ENCODE measurements around the gene ALDH3B1. TPM values are rescaled to one million over a fixed set of nuclear protein-coding genes. Genes with fewer than 3 reads are reported as not detected.

Gene ALDH3B1
- total and polyA plus RNA-seq, 10 of the 15 experiments (the other 5 are each of a cell fraction or from before 2014, with no cell fraction given): 0.03 to 0.37 (median 0.17) TPM; not detected in 3

GRCh38 chr11:68016161-68016903 lies 6.2 kb downstream of the ALDH3B1 start:
- no peak for DNase-seq (ENCODE audit: low read depth, low spot score)
- H3K9ac ChIP-seq (ENCODE audit: control insufficient read depth, insufficient read depth, low read length): no peak overlapping the region
- no peak overlapping the region for H2AFZ ChIP-seq (ENCODE audit: control insufficient read depth, low read depth, low read length)
- FAIRE-seq: no peak
- H3K27ac ChIP-seq (ENCODE audit: control insufficient read depth, insufficient read depth): no peak overlapping the region
- SMC1A ChIA-PET (ENCODE audit: uncharacterized antibody, unreplicated experiment): no interaction called here
- TF ChIP-seq MEF2B (IDR thresholded peaks at IDR 0.05; ENCODE audit: partially characterized antibody, poor library complexity, severe bottlenecking): peak; percentile 61
- TF ChIP-seq FOS (IDR thresholded peaks at IDR 0.05; ENCODE audit: borderline replicate concordance, extremely low read depth, insufficient read length): no peak
- TF ChIP-seq EED (IDR thresholded peaks at IDR 0.05; ENCODE audit: low read depth): no peak
- H3K79me2 ChIP-seq (ENCODE audit: control insufficient read depth, insufficient read depth, low read length): no peaks in the 10 kb centered on the region
- WGBS (ENCODE audit: insufficient coverage, insufficient replicate concordance, low lambda C conversion rate, missing lambda C conversion rate): 42% methylated on average over 13 of the region's 13 CpGs
- POLR2A ChIA-PET: no interaction called here
- RAD21 ChIA-PET (ENCODE audit: unreplicated experiment): no interaction called here
- BruUV-seq (replicated peaks): no TSS peak
- H3K4me1 ChIP-seq (ENCODE audit: control insufficient read depth, insufficient read depth, low read length): no peaks in the 10 kb centered on the region
- no peak overlapping the region for H3K4me2 ChIP-seq (ENCODE audit: control insufficient read depth, insufficient read depth)
- no peaks in the 10 kb centered on the region for H3K9me3 ChIP-seq (replicated peaks; ENCODE audit: control insufficient read depth, insufficient read depth, low read length)
- in situ Hi-C loops (cut with MboI) (no loop called here), intact Hi-C loops (cut with micrococcal nuclease; ENCODE audit: unreplicated experiment) (no loop called here)
- no peak for ATAC-seq
- CTCF ChIA-PET: interaction anchor here (2.6 kb wide), 1 partner anchor 193 kb away, joined by 6 read pairs; no protein-coding TSS in a partner anchor
- no peaks in the 10 kb centered on the region for H4K20me1 ChIP-seq (ENCODE audit: control insufficient read depth, insufficient read depth)
- H3K36me3 ChIP-seq (ENCODE audit: control insufficient read depth in 2 of 2, insufficient read depth in 2 of 2, low read length in 1 of 2): no peaks in the 10 kb centered on the region
- no peak overlapping the region for H3K4me3 ChIP-seq
- H3K27me3 ChIP-seq (replicated peaks in 1 of 2; ENCODE audit: control insufficient read depth in 2 of 2, insufficient read depth in 2 of 2, low read length in 1 of 2): no peaks in the 10 kb centered on the region; a peak in 1 of 4 replicates

GRCh38 chr11:68016904-68017817 lies 7.0 kb downstream of the ALDH3B1 start:
- Histone ChIP-seq H2AFZ (ENCODE audit: control insufficient read depth, low read depth, low read length) (no peak overlapping the region), H3K79me2 (ENCODE audit: control insufficient read depth, insufficient read depth, low read length) (no peaks in the 10 kb centered on the region), H3K36me3 (ENCODE audit: control insufficient read depth in 2 of 2, insufficient read depth in 2 of 2, low read length in 1 of 2) (no peaks in the 10 kb centered on the region), H3K9ac (ENCODE audit: control insufficient read depth, insufficient read depth, low read length) (no peak overlapping the region), H3K4me3 (no peak overlapping the region), H3K4me2 (ENCODE audit: control insufficient read depth, insufficient read depth) (no peak overlapping the region), H3K27me3 (replicated peaks in 1 of 2; ENCODE audit: control insufficient read depth in 2 of 2, insufficient read depth in 2 of 2, low read length in 1 of 2) (no peaks in the 10 kb centered on the region; a peak in 1 of 4 replicates), H3K9me3 (replicated peaks; ENCODE audit: control insufficient read depth, insufficient read depth, low read length) (no peaks in the 10 kb centered on the region), H4K20me1 (ENCODE audit: control insufficient read depth, insufficient read depth) (no peaks in the 10 kb centered on the region), H3K27ac (ENCODE audit: control insufficient read depth, insufficient read depth) (no peak overlapping the region), H3K4me1 (ENCODE audit: control insufficient read depth, insufficient read depth, low read length) (no peaks in the 10 kb centered on the region)
- no peak for FAIRE-seq
- intact Hi-C loops (cut with micrococcal nuclease; ENCODE audit: unreplicated experiment) (no loop called here), in situ Hi-C loops (cut with MboI) (no loop called here)
- BruUV-seq (replicated peaks): no TSS peak
- POLR2A ChIA-PET: no interaction called here
- RAD21 ChIA-PET (ENCODE audit: unreplicated experiment): no interaction called here
- peak in 1 of 2 experiments; percentile 71; a peak in 2 of 4 replicates for TF ChIP-seq BHLHE40 (IDR thresholded peaks at IDR 0.05; ENCODE audit: borderline replicate concordance in 1 of 2, low read depth in 2 of 2, low read length in 1 of 2)
- TF ChIP-seq LARP7 (IDR thresholded peaks at IDR 0.05): no peak
- no peak for TF ChIP-seq ZNF622 (IDR thresholded peaks at IDR 0.05)
- no peak for TF ChIP-seq TBL1XR1 (IDR thresholded peaks at IDR 0.05; ENCODE audit: low read depth, low read length)
- SMC1A ChIA-PET (ENCODE audit: uncharacterized antibody, unreplicated experiment): no interaction called here
- ATAC-seq: no peak
- no peak for DNase-seq (ENCODE audit: low read depth, low spot score)
- CTCF ChIA-PET: no interaction called here
- 30% methylated on average over 16 of the region's 16 CpGs for WGBS (ENCODE audit: insufficient coverage, insufficient replicate concordance, low lambda C conversion rate, missing lambda C conversion rate)
